ENCODE data around the gene DRD3. TPM values are rescaled to one million over a fixed set of nuclear protein-coding genes. Genes with fewer than 3 reads are reported as not detected.

The DRD3 gene
- total and polyA plus RNA-seq, 4 donors = not detected

DNA sequence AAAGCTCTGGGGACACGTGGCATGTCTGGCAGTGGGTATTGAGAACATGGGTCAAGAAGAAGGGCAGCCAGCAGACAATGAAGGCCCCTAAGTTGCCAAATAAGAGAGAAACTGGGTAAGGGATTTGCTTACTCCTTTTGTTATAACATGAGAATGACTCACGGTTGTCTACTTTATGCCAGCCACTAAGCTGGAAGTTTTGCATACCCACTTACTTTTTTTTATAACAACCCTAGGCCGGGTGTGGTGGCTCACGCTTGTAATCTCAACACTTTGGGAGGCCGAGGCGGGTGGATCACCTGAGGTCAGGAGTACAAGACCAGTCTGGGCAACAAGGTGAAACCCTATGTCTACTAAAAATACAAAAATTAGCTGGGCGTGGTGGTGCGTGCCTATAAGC is 50.0 kb downstream of the DRD3 start:
- 89% methylated on average over 8 of the region's 8 CpGs for WGBS
- Histone ChIP-seq H3K9me3 (ENCODE audit: control insufficient read depth in 4 of 4, low read length in 3 of 4) (no peaks in the 10 kb centered on the region), H3K36me3 (ENCODE audit: control insufficient read depth in 4 of 4, insufficient read depth in 3 of 4, low read depth in 1 of 4, low read length in 3 of 4) (no peaks in the 10 kb centered on the region), H3K4me3 (ENCODE audit: low read depth in 1 of 3, low read length in 3 of 3) (no peak overlapping the region), H3K27me3 (ENCODE audit: control insufficient read depth in 4 of 4, insufficient read depth in 4 of 4, low read length in 3 of 4) (peaks cover 0 to 3% (median 0%) of the 10 kb centered on the region in 4 donors), H3K9ac (ENCODE audit: low read depth in 1 of 2, low read length in 2 of 2) (no peak overlapping the region), H3K4me1 (ENCODE audit: control insufficient read depth in 4 of 4, insufficient read depth in 4 of 4, low read length in 3 of 4) (no peaks in the 10 kb centered on the region), H3K27ac (ENCODE audit: low read depth in 1 of 2, low read length in 2 of 2) (no peak overlapping the region)
- no peak for DNase-seq (ENCODE audit: low spot score)
- TF ChIP-seq HNF4G (IDR thresholded peaks at IDR 0.05) (no peak), YY1 (IDR thresholded peaks at IDR 0.05) (no peak), FOXA2 (IDR thresholded peaks at IDR 0.05) (no peak), RXRA (IDR thresholded peaks at IDR 0.05) (no peak), HNF4A (conservative IDR thresholded peaks at IDR 0.05) (no peak), GABPA (IDR thresholded peaks at IDR 0.05 in 1 of 2, conservative IDR thresholded peaks at IDR 0.05 in 1 of 2) (no peak), FOXA1 (IDR thresholded peaks at IDR 0.05) (no peak), TAF1 (conservative IDR thresholded peaks at IDR 0.05) (no peak), JUND (IDR thresholded peaks at IDR 0.05) (no peak), NR2F2 (IDR thresholded peaks at IDR 0.05) (no peak), RAD21 (IDR thresholded peaks at IDR 0.05) (no peak), EGR1 (IDR thresholded peaks at IDR 0.05; ENCODE audit: low read depth in 2 of 2) (no peak)
- TF ChIP-seq, protein P1, sequence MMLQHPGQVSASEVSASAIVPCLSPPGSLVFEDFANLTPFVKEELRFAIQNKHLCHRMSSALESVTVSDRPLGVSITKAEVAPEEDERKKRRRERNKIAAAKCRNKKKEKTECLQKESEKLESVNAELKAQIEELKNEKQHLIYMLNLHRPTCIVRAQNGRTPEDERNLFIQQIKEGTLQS (IDR thresholded peaks at IDR 0.05) = no peak
- TF ChIP-seq, protein P2, sequence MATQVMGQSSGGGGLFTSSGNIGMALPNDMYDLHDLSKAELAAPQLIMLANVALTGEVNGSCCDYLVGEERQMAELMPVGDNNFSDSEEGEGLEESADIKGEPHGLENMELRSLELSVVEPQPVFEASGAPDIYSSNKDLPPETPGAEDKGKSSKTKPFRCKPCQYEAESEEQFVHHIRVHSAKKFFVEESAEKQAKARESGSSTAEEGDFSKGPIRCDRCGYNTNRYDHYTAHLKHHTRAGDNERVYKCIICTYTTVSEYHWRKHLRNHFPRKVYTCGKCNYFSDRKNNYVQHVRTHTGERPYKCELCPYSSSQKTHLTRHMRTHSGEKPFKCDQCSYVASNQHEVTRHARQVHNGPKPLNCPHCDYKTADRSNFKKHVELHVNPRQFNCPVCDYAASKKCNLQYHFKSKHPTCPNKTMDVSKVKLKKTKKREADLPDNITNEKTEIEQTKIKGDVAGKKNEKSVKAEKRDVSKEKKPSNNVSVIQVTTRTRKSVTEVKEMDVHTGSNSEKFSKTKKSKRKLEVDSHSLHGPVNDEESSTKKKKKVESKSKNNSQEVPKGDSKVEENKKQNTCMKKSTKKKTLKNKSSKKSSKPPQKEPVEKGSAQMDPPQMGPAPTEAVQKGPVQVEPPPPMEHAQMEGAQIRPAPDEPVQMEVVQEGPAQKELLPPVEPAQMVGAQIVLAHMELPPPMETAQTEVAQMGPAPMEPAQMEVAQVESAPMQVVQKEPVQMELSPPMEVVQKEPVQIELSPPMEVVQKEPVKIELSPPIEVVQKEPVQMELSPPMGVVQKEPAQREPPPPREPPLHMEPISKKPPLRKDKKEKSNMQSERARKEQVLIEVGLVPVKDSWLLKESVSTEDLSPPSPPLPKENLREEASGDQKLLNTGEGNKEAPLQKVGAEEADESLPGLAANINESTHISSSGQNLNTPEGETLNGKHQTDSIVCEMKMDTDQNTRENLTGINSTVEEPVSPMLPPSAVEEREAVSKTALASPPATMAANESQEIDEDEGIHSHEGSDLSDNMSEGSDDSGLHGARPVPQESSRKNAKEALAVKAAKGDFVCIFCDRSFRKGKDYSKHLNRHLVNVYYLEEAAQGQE (IDR thresholded peaks at IDR 0.05) = no peak
- TF ChIP-seq, protein P3, sequence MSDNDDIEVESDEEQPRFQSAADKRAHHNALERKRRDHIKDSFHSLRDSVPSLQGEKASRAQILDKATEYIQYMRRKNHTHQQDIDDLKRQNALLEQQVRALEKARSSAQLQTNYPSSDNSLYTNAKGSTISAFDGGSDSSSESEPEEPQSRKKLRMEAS (IDR thresholded peaks at IDR 0.05) = no peak
- TF ChIP-seq, protein P4, sequence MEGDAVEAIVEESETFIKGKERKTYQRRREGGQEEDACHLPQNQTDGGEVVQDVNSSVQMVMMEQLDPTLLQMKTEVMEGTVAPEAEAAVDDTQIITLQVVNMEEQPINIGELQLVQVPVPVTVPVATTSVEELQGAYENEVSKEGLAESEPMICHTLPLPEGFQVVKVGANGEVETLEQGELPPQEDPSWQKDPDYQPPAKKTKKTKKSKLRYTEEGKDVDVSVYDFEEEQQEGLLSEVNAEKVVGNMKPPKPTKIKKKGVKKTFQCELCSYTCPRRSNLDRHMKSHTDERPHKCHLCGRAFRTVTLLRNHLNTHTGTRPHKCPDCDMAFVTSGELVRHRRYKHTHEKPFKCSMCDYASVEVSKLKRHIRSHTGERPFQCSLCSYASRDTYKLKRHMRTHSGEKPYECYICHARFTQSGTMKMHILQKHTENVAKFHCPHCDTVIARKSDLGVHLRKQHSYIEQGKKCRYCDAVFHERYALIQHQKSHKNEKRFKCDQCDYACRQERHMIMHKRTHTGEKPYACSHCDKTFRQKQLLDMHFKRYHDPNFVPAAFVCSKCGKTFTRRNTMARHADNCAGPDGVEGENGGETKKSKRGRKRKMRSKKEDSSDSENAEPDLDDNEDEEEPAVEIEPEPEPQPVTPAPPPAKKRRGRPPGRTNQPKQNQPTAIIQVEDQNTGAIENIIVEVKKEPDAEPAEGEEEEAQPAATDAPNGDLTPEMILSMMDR (IDR thresholded peaks at IDR 0.05; ENCODE audit: low read depth, low read length, missing input control) = no peak
- TF ChIP-seq, protein P5, sequence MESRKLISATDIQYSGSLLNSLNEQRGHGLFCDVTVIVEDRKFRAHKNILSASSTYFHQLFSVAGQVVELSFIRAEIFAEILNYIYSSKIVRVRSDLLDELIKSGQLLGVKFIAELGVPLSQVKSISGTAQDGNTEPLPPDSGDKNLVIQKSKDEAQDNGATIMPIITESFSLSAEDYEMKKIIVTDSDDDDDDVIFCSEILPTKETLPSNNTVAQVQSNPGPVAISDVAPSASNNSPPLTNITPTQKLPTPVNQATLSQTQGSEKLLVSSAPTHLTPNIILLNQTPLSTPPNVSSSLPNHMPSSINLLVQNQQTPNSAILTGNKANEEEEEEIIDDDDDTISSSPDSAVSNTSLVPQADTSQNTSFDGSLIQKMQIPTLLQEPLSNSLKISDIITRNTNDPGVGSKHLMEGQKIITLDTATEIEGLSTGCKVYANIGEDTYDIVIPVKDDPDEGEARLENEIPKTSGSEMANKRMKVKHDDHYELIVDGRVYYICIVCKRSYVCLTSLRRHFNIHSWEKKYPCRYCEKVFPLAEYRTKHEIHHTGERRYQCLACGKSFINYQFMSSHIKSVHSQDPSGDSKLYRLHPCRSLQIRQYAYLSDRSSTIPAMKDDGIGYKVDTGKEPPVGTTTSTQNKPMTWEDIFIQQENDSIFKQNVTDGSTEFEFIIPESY (IDR thresholded peaks at IDR 0.05) = no peak

All from liver (tissue), 9 donors.